ENCODE results near the gene PRKD1.

PRKD1 gene

GRCh38 chr14:29569194-29569593 is 358.5 kb downstream of the PRKD1 start:
- no peak for DNase-seq (ENCODE audit: extremely low spot score, insufficient read length, low read depth)
- no peak for FAIRE-seq

DNA sequence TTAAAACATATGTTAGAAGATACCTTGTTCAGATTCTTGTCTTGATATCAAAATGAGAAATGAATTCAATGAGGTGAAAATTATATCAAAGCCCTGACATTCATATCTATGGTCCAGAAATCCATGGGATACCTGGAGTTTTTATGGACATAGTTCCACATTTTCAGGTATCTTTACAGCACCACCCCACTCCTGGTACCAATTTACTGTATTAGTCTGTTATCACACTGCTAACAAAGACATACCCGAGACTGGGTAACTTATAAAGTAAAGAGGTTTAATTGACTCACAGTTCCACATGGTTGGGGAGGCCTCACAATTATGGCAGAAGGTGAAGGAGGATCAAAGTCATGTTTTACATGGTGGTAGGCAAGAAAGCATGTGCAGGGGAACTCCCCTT is 361.5 kb downstream of the PRKD1 start:
- DNase-seq (ENCODE audit: extremely low spot score, insufficient read length, low read depth) (no peak), FAIRE-seq (no peak)

DNA sequence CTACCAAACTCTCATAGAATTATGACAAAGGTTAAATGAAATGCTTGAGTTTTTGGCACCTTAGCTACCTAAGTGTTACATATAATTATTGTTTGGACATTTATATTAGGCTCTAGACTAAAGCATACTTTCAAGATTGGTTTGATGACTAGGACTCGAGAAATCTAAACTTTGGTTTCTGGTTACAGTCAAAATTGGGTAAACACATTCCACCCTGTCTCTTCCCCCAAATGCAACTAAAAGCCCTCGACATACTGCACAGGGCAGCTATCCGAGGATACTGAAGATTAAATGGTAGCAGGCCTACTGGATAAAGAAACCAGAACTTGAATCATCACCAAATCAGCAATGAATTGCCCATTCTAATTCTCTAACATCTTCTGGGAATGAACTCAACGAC is 369.1 kb downstream of the PRKD1 start:
- DNase-seq (ENCODE audit: extremely low spot score, insufficient read length, low read depth) (no peak), FAIRE-seq (no peak)

DNA sequence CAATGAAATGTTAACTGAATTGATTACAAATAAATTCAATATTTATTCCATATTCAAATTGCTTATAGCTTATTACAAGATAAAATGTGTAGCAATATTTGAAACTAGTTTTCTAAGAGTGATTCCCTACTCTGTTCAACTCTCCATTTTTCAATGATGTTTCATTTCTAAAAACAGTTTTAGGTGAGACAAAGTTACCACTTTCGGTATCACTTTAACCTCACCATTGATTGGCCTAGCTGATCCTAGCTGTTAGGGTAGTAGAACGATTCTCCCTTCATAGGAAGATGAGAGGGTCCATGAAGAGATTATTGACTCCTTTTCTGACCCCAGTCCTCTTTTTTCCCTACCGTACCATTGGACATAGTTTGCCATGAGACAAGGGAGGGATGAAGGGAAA is 373.3 kb downstream of the PRKD1 start:
- DNase-seq (ENCODE audit: extremely low spot score, insufficient read length, low read depth): no peak
- no peak for FAIRE-seq

- DNase-seq (ENCODE audit: extremely low spot score, insufficient read length, low read depth): no peak
- FAIRE-seq: no peak
Observed at GRCh38 chr14:29553427-29553826, 374.2 kb downstream of the PRKD1 start.

- DNase-seq (ENCODE audit: extremely low spot score, insufficient read length, low read depth) (peak; percentile 20), FAIRE-seq (peak; percentile 80)
Observed at GRCh38 chr14:29548948-29549370, 378.7 kb downstream of the PRKD1 start.

DNA sequence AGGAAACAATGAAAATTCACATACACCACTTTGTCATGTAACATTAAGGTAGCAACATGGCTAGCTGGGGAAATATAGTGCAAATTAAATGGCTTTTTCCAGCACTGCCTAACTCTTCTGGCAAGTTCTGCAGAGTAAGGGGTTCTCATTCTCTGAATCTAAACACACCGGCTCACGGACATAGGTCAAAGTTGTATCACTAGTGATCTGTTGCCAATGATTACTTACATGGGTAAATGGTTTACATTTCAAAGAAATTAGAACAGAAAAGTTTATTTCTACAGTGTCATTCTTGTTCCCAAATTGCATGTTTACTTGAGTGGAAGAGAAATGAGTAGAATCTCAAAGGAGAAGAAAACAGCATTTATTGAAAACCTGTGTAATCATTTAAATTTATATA is 381.9 kb downstream of the PRKD1 start:
- no peak for FAIRE-seq
- no peak for DNase-seq (ENCODE audit: extremely low spot score, insufficient read length, low read depth)

DNA sequence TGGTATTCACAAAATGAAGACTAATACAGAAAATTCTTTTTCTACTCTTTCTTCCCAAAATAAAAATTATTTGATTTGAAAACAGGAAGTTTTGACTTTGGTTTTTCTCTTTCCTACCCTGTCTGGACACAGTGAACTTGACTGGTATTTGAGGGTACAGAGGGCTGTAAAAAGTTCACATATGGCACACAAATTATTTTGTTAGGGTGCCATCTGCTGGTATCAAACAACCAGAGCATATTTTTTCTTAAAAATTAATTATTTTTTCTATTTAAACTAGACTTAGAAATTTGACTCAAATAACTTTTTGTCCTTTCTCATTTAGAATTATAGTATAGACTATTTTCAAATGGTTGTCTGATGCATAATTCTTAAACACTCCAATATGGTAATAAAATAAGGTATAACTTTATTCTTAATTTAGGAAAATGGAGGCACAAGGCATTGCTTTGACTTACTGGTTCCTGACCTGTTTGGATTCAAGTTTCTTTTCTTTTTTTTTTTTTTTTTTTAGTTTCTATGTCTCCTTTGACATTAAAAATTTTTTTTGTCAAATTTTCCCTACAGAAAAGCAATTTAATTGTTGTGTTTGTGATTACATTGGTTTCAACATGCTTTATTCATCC is 390.6 kb downstream of the PRKD1 start:
- FAIRE-seq: no peak
- DNase-seq (ENCODE audit: extremely low spot score, insufficient read length, low read depth): no peak

- FAIRE-seq: no peak
- no peak for DNase-seq (ENCODE audit: extremely low spot score, insufficient read length, low read depth)
Observed at GRCh38 chr14:29529418-29529817, 398.2 kb downstream of the PRKD1 start.

DNA sequence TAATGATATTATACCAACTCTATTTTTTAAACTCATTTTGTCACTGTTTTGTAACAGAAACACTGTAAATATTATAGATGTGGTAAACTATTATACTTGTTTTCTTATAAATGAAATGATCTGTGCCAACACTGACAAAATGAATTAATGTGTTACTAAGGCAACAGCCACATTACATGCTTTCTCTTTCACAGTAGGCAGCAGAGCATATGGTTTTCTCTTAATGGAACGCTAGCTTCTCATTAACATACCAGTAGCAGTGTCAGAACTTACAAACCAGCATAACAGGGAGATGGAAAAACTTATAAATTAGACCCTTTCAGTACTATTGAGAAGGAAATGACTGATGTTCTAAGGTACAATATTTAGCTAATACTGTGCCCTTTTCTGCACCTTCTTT is 398.8 kb downstream of the PRKD1 start:
- DNase-seq (ENCODE audit: extremely low spot score, insufficient read length, low read depth) (no peak), FAIRE-seq (no peak)

DNA sequence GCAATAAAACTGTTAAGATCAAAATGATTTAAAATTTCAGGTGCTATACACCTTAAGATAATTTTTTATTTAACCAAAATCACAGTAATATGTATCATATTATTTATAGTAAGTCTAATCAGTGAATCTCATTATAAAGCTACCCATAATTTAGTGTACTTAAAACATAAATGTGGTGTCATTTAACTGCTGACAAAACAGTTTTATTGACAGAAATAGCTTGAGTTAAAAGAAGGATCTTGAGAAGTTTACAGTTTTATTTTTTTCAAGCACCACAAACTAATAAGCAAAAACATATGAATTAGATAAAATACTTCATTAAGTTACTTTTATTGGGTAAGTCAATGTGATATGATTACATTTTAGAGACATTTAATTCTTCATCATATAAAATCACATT is 400.4 kb downstream of the PRKD1 start:
- DNase-seq (ENCODE audit: extremely low spot score, insufficient read length, low read depth): no peak
- FAIRE-seq: no peak
